Upper lobe of left lung (tissue), 4 donors: ENCODE results near the gene HSPG2.
"Not testable (repeated sequence)": the region's sequence is repeated elsewhere in the genome, so short reads cannot be mapped to it uniquely, and the experiment has no call there.

Experiments used
- CTCF ChIP-seq, 6 experiments: fragments of 450-650 bp in 4 of 6; fragments of 200-600 bp in 2 of 6; sonication (generic) in 2 of 6; IDR thresholded peaks; one replicate each; pipeline ENCODE4 v1.5.1; 2016 to 2019; ENCODE audit warnings: antibody characterized with exemption in 6 of 6
- EP300 ChIP-seq, 4 donors: sonication (generic); formaldehyde crosslinking; IDR thresholded peaks; one replicate each; pipeline ENCODE4 v1.5.1; 2017; ENCODE audit warnings: antibody characterized with exemption in 4 of 4, control low read depth in 2 of 4

GRCh38 chr1:21907737-21908534 is 29.2 kb downstream of the HSPG2 start:
- not testable (repeated sequence) for TF ChIP-seq CTCF, EP300 (IDR thresholded peaks at IDR 0.05)
